Parathyroid adenoma (tissue), 2 donors: Measurements from ENCODE around the gene TSPYL4.

Experiments used
- H2AFZ ChIP-seq: fragments of 300-600 bp; sonication (generic); one replicate; pipeline ENCODE4 v1.7.0; 2017; ENCODE audit warnings: antibody characterized with exemption, mild to moderate bottlenecking
- H3K27ac ChIP-seq: fragments of 300-600 bp; sonication (generic); one replicate; pipeline ENCODE4 v1.7.0; 2017
- H3K27me3 ChIP-seq: fragments of 300-600 bp; sonication (generic); one replicate; pipeline ENCODE4 v1.7.0; 2017; ENCODE audit warnings: low read length; ENCODE audit not compliant: control insufficient read depth, insufficient read depth
- H3K36me3 ChIP-seq: fragments of 300-600 bp; sonication (generic); one replicate; pipeline ENCODE4 v1.7.0; 2017; ENCODE audit warnings: low read length; ENCODE audit not compliant: control insufficient read depth, insufficient read depth
- H3K4me1 ChIP-seq: fragments of 300-600 bp; sonication (generic); one replicate; pipeline ENCODE4 v1.7.0; 2017; ENCODE audit warnings: control low read depth
- H3K4me2 ChIP-seq: fragments of 300-600 bp; sonication (generic); one replicate; pipeline ENCODE4 v1.7.0; 2017; ENCODE audit warnings: low read length
- H3K4me3 ChIP-seq: fragments of 300-600 bp; sonication (generic); one replicate; pipeline ENCODE4 v1.7.0; 2017; ENCODE audit warnings: low read depth, low read length
- H3K79me2 ChIP-seq: fragments of 300-600 bp; sonication (generic); one replicate; pipeline ENCODE4 v1.7.0; 2017; ENCODE audit warnings: control low read depth
- H3K9ac ChIP-seq: fragments of 300-600 bp; sonication (generic); one replicate; pipeline ENCODE4 v1.7.0; 2017; ENCODE audit warnings: mild to moderate bottlenecking
- H3K9me3 ChIP-seq: fragments of 300-600 bp; sonication (generic); one replicate; pipeline ENCODE4 v1.7.0; 2017; ENCODE audit warnings: low read length; ENCODE audit not compliant: control insufficient read depth
- TF ChIP-seq, protein P1 (sequence below): fragments of 300-600 bp; sonication (generic); IDR thresholded peaks from one replicate; pipeline ENCODE4 v1.7.0; 2017; ENCODE audit warnings: antibody characterized with exemption, mild to moderate bottlenecking
- donor health status: primary hyperparathyroidism.

The TSPYL4 gene

DNA sequence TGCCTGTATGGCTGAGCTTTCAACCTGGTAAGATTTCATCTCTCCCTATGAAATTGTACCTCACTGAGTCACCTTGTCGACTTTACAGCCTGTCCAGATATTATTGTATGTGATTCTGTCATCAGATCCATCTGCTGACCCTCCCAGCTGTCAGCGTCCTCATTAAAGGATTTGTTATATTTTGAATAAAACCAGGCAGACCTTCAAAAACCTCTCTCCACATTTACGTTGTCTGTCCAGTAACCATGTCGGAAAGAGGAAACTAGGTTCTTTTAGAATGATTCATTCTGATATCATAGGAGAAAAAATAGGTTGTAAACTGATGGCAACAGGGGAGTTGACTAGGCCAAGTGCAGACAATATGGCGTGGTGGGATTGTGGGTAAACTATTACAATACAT is 38.5 kb downstream of the TSPYL4 start:
- Histone ChIP-seq H2AFZ (no peak overlapping the region), H3K27ac (no peak overlapping the region), H3K79me2 (no peaks in the 10 kb centered on the region), H3K9me3 (no peaks in the 10 kb centered on the region), H3K4me2 (no peak overlapping the region), H3K4me3 (no peak overlapping the region), H3K27me3 (no peaks in the 10 kb centered on the region), H3K9ac (no peak overlapping the region), H3K36me3 (no peaks in the 10 kb centered on the region), H3K4me1 (peaks cover 5% of the 10 kb centered on the region)
- TF ChIP-seq, protein P1, sequence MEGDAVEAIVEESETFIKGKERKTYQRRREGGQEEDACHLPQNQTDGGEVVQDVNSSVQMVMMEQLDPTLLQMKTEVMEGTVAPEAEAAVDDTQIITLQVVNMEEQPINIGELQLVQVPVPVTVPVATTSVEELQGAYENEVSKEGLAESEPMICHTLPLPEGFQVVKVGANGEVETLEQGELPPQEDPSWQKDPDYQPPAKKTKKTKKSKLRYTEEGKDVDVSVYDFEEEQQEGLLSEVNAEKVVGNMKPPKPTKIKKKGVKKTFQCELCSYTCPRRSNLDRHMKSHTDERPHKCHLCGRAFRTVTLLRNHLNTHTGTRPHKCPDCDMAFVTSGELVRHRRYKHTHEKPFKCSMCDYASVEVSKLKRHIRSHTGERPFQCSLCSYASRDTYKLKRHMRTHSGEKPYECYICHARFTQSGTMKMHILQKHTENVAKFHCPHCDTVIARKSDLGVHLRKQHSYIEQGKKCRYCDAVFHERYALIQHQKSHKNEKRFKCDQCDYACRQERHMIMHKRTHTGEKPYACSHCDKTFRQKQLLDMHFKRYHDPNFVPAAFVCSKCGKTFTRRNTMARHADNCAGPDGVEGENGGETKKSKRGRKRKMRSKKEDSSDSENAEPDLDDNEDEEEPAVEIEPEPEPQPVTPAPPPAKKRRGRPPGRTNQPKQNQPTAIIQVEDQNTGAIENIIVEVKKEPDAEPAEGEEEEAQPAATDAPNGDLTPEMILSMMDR, result no peak

DNA sequence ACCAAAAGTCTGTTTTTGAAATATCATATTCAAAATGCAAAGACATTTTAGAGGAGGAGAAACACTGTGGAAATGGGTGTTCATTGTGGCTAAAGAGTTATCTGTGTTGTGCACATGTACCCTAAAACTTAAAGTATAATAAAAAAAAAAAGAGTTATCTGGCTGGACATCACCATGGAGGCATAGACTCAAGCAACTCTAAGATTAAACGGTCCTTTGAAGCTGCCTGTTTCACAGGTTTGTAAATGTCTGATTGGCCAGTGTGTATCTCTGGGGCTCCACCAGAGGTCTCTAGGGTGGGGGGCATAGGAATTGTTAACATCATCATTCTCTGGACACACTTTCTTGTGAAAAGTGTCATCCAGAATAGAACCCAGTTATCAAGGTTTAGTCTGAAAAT is 39.2 kb downstream of the TSPYL4 start:
- Histone ChIP-seq H3K79me2 (no peaks in the 10 kb centered on the region), H3K27me3 (no peaks in the 10 kb centered on the region), H3K9me3 (no peaks in the 10 kb centered on the region), H3K4me1 (no peaks in the 10 kb centered on the region), H3K9ac (no peak overlapping the region), H3K4me3 (no peak overlapping the region), H3K4me2 (no peak overlapping the region), H2AFZ (no peak overlapping the region), H3K27ac (no peak overlapping the region), H3K36me3 (no peaks in the 10 kb centered on the region)
- TF ChIP-seq, protein P1, result no peak

DNA sequence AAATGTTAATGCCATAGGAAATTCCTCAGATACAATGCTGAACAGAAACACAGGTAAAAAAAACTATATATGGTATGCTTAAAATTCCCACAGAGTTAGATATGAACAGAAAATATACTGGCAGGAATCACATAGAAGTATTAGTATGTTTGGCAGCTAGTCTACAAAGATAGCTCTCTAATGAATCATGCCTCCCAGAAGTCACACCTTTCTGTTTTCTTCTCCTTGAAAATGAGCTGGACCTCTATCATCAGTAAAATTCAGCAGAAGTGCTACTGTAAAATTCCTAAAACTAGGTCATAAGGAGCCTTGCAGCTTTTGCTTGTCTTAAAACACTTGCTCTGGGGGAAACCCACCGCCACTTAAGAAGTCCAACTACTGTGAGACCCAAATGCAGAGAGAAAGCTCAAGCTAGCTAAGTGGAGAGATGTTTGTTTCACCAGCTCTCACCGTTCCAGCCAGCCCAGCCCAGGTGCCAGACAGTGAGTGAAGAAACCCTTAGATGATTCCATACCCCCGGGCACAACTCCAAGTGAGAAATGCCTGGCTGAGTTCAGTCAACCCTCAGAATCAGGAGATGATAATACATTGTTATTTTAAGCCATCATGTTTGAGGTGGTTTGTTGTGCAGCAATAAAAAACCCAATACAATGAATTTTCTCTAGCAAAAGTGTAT is 43.0 kb downstream of the TSPYL4 start:
- H3K27ac ChIP-seq, result no peak overlapping the region
- H3K79me2 ChIP-seq, result no peaks in the 10 kb centered on the region
- H3K4me2 ChIP-seq, result no peak overlapping the region
- no peak overlapping the region for H3K9ac ChIP-seq
- no peaks in the 10 kb centered on the region for H3K27me3 ChIP-seq
- no peak overlapping the region for H2AFZ ChIP-seq
- TF ChIP-seq, protein P1, result no peak
- H3K36me3 ChIP-seq, result no peaks in the 10 kb centered on the region
- no peaks in the 10 kb centered on the region for H3K4me1 ChIP-seq
- H3K4me3 ChIP-seq, result no peak overlapping the region
- H3K9me3 ChIP-seq, result no peaks in the 10 kb centered on the region

DNA sequence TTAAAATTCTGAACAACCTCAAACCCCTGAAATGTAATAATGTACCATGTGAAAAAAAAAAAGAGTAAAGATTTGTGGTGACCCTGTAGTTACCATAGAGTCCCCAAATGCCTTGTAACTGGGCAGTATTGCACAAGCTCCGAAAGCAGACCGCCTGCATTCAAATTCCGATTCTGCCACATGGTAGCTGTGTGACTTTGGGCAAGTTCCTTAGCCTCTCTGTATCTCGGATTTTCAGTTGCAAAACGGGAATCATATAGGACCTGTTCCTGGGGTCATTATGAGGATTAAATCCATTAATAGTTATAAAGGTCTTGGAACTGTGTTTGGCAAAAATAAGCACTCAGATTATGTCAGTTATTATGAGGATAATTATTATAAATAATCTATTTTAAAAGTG is 43.6 kb downstream of the TSPYL4 start:
- Histone ChIP-seq H2AFZ (no peak overlapping the region), H3K36me3 (no peaks in the 10 kb centered on the region), H3K4me2 (no peak overlapping the region), H3K27me3 (no peaks in the 10 kb centered on the region), H3K9ac (no peak overlapping the region), H3K9me3 (no peaks in the 10 kb centered on the region), H3K4me3 (no peak overlapping the region), H3K79me2 (no peaks in the 10 kb centered on the region), H3K27ac (no peak overlapping the region), H3K4me1 (no peaks in the 10 kb centered on the region)
- TF ChIP-seq, protein P1, result no peak
